KG1 (cell line): ENCODE measurements around the gene CCNY.
A peak's percentile ranks its signal among the peaks of the same experiment; 100 is the strongest.
"Not testable (repeated sequence)": the region's sequence is repeated elsewhere in the genome, so short reads cannot be mapped to it uniquely, and the experiment has no call there.

Source experiments
- DNase-seq: peaks from one replicate; lab custom pipeline; 2025; lab: John Stamatoyannopoulos, UW

Gene CCNY

DNA sequence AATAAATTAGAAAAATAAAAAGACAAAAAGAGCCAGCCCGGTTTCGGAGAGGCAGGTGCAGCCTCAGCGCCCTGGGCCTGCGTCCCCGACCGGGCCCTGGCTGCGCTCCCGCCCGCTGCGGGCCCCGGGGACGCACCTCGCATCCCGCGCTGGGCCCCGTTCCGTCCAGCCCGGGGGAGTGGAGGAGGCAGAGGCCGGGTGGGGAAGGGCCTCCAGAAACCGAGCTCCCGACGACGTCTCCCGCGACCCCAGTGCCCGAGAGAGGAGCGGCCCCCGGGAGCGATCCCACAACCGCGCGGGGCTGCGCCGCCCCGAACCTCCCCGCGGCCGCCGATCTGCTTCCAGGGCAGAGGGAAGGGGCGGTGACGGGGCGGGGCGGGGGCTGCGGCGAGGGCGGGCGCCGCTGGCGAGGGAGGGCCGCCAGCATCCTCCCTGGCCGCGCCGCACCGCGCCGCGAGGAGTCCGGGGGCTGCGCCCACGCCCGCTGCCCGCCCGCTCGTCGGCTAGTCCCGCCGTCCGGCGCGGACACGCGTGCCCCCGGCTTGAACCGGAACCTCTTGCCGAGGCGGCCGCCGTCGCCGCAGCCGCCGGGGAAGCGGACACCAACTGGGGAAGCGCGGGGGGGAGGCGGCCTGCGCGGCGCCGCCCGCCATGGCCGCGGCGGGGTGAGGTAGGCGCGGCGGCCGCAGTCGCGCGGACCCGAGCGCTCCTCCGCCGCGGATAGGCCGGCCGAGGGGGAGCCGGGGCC is at the start of gene CCNY:
Gene CCNY (plus strand): TSS at position 426 of the 748 bp plus-strand sequence. CDS start 545 bp downstream, outside the sequence.
- peak; percentile 24 for DNase-seq

DNA sequence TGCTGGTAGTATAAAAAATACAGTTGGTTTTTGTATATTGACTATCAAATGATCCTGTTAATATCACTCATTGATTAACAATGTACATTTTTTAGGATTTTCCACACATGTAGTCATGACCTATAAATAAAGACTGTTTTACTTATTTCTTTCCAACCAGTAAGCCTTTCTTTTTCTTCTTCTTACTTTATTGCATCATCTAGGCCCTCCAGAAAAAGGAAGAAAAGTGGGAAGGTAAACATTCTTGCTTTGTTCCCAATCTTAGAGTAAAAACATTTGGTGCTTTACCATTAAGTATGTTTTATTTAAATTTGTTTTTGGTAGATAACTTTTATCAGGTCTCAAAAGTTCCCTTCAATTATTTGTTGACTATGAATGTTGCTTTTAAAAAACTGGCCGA is 47.1 kb upstream of the CCNY start:
- no peak for DNase-seq

DNA sequence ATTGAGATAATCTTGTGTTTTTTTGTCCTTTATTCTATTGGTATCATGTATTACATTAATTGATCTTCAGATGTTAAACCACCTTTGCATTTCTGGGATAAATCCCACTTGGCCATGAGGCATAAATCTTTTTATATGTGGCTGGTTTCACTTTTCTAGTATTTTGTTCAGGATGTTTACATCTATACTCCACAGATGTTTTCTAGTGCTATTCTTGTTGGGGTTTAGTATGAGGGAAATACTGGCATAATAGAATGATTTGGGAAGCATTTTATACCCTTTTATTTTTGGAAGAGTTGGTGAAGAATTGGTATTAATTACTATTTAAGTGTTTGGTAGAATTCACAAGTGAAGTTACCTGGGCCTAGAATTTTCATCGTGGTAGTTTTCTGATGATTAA is 41.8 kb upstream of the CCNY start:
- no peak for DNase-seq

DNA sequence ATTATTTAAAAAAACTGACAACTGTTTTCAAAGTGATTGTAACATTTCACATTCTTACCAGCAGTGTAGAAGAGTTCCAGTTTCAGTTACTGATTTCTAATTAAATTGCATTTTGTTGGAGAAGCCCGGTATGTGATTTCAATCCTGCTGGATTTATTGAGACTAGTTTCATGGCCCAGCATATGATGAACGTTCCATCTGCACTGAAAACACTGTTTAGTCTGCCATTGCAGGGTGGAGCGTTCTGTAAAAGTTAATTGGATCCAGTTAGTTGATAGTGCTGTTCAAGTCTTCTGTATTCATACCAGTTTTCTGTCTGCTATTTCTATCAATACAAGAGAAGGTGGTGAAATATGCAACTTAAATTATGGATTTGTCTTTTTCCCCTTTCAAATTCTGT is 37.3 kb upstream of the CCNY start:
- DNase-seq, result no peak

DNA sequence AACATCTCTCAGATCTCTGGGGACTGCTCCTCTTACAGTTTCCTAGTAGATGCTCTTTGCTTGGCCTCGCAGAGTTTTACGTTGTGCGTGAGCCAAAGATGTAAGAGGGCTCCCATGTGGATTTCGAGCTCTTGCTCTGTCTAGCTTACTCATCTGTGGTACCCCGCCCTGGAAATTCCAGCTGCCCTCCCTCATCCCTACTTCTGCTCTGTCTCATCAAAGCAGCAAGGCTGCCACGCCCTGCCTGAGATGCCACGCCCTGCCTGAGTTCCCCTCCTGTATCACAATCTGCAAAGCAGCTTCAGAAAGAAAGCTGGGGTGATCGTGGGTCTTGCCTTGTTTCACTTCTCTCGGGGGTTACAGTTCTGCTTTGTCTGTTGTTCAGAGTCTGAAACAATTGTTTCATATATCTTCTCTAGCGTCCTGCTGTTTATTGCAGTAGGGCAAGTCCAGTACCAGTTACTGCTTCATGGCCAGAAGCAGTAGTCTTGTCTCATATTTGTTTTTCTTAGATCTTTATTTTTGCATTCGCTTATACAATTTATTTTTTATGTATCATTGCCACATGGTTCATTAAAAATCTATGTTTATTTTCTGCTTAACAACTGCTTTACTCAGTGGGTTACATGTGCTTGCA is 36.1 kb upstream of the CCNY start:
- no peak for DNase-seq

DNA sequence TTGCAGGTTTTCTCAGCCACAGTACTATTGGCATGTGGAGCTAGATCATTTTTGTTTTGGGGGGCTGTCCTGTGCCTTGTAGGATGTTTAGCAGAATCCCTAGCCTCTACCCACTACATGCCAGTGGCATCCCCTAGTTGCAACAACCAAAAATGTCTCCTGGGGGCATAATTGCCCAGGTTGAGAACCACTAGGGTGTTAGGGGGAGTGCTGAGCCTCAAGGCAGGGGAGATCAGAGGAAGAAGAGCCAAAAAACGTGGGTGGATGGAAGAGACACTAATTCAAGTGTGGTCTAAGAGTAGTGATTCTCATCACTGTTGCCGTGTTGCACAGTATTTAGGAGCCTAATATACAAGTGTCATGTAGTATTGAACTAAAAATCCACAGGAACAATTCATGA is 31.7 kb upstream of the CCNY start:
- DNase-seq, result no peak

DNA sequence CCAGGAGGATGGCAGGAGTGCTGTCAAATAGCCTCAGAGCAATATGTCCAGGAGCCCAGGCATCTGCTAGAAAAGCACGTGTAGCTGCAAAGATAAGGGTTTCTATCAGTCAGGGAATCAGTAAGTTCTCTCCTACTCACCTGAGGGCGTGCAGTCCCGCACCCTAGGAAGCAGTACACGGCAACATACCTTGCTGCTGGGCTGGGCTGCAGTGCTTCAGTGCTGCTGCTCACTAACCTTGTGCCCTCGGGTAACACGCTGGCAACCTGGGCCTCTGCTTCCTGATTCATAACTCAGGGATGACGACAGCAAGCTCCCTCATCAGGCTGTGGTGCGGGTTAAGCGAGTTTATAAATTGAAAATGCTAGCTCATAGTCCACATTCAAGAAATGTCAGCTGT is 29.5 kb upstream of the CCNY start:
- DNase-seq, result no peak

DNA sequence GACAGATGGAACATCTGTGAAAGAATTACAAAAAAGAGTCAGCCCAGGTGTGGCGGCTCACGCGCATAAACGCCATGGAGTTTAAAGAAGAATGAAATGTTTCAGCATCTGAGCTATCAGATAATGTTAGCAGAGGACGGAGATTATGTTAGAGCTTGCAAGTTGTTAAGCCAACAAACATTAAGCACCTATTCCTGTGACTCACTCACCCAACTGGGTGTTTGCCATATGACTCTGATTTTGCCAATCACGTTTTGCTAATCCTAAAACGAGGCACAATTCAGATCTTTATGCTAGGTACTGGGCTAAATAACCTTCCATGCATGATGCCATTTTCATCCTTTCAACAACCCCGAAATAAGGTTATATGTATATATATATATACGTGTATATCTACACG is 29.0 kb upstream of the CCNY start:
- DNase-seq, result no peak

DNA sequence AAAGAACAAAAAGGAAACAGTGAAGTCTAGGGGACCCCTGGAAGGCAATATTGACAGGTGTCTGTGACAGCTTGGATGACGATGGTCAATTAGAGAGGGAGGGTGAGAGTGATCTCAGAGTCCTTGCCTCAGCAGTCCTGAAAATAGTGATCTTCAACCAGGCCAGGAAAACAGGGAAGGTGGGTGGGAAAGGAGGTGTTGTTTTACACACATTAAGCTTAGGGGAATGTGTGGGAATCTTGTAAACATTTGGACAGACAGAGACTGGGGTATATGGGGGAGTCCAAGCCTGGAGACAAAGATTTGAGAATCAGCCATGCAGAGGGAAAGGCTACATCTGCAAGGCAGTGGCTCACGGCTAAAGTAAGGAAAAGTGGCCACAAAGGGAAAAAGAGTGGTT is 27.5 kb upstream of the CCNY start:
- no peak for DNase-seq

DNA sequence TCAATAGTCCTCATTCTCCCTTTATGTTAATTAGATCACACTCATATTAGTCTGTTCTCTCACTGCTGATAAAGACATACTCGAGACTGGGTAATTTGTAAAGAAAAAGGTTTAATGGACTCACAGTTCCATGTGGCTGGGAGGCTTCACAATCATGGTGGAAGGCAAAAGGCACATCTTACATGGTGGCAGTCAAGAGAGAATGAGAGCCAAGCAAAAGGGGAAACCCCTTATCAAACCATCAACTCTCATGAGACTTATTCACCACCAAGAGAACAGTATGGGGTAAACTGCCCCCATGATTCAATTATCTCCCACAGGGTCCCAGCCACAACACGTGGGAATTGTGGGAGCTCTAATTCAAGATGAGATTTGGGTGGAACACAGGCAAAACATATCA is 22.2 kb upstream of the CCNY start:
- not testable (repeated sequence) for DNase-seq

DNA sequence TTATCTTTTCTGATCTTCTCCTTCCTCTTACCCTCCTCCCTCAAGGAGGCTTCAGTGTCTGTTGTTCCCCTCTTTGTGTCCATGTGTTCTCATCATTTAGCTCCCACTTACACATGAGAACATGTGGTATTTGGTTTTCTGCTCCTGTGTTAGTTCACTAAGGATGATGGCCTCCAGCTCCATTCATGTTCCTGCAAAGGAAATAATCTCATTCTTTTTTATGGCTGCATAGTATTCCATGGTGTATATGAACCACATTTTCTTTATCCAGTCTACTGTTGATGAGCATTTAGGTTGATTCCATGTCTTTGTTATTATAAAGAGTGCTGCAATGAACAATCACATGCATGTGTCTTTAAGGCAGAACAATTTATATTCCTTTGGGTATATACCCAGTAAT is 21.1 kb upstream of the CCNY start:
- DNase-seq, result not testable (repeated sequence)

DNA sequence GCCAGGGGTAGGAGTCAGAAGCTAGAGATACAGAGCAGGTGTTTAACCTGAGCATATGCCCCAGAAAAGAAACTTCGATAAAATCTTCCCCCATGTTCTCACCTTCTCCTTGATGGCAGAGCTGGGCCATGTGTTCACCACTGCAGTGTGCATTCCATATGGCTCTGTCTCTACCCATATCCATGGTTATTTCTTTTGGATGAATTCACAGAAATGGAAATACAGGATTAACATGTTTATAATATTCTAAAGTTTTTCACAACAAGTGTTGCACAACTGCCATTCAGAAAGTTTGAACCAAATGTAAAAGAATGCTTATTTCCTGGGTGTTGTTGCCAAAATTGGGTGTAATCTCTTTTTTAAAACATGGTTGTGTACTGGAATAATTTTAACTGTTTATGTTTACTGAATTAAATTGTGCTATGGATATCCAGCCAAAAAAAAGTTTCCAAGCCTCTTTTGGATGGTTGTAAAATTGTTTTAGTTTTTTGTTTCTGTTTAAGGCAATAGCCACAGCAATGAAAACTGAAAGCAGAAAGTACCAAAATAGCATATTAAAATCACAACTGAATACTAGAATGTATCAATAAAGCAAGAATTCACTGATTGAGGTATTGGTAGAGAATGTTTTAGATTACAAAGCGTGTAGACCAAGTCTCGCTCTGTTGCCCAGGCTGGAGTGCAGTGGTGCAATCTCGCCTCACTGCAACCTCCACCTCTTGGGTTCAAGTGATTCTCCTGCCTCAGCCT is 19.9 kb upstream of the CCNY start:
- no peak for DNase-seq

DNA sequence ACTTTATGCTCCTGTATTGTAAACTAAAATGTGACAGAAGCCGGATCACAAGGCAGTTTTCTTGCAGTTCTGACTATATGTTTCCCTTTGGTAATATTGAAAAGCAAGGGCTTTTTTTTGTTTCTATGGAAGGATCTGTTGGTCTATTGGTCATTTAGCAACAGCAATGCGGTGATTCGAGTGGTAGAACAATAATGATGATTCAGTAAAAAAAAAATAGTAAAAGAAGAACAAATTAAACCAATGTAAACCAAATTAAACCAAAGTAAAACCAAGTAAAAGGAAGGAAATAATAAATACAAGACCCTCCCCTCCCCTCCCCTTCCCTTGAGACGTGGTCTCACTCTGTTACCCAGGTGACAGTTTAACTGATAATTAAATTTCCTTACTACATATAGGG is 17.8 kb upstream of the CCNY start:
- DNase-seq, result no peak

DNA sequence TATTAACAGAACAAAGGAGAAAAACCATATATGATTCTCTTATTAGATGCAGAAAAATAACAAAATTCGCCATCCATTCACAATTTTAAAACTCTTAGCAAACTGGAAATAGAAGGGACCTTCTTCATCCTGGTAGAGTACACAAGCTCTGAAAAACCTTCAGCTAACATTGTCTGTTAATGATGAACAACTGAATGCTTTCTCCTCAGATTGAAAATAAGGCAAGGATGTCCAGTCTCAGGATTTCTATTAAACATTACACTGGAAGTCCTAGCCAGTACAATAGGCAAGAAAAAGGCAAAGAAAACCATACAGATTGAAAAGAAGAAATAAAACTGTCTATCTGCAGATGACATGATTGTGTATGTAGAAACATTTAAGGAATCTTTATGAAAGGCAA is 16.0 kb upstream of the CCNY start:
- no peak for DNase-seq

DNA sequence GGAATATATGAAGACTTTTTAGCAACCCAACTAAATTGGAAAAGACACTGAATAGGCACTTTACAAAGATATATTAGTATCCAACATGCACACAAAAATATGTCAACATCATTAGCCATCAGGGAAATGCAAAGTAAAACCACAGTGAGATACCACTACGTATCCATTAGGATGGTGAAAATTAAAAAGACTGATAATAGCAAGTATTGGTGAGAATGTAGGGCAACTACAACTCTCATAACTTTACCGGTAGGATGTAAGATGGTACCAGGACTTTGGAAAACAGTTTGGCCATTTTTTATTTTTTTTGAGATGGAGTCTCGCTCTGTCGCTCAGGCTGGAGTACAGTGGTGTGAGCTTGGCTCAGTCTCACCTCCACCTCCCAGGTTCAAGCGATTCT is 13.7 kb upstream of the CCNY start:
- no peak for DNase-seq

DNA sequence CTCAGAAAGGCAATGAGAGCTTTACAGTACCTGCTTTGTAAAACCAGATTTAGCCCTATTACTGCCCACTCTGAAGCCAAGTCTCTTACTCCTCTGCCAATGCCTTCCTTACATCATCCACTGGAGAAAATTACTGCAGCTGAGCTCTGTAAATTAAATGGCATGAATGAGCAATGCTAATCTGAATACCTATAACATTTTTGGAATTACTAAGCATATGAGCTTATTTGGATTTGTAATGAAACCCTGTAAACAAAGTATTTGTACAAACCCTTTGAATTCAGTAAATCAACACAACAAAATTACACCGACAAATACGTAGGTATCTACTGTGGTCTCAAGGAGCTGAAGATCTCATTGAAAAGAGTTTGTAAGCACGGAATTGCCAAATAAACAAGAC is 12.1 kb upstream of the CCNY start:
- DNase-seq, result no peak

DNA sequence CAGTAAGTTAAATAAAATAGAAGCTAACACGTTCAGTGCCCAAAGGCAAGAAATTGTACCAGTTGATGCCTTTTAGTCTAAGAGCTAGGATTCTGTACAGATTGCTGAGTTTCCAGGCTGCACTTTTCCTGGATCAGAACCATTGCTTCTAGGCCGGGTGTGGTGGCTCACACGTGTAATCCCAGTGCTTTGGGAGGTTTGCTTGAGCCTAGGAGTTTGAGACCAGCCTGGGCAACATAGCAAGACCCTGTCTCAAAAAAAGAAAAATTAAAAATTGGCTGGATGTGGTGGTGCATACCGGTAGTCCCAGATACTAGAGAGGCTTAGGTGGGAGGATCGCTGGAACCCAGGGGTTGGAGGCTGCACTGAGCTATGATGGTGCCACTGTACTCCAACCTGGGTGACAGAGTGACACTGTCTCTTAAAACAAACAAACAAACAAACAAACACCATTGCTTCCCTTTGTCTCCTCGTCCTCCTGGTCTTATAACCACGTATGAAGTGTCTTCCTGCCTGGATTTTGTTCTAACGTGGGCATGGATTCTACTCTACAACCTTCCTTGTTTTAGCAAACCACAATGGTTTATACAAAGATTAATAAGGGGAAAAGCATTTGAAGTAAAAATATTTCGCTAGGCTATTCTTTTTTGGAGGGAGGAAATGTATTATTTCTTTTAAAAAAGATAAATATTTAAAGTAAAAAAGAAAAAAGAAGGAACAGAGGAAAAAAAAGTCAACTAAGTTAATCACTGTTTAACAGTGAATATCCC is 9.7 kb upstream of the CCNY start:
- no peak for DNase-seq

DNA sequence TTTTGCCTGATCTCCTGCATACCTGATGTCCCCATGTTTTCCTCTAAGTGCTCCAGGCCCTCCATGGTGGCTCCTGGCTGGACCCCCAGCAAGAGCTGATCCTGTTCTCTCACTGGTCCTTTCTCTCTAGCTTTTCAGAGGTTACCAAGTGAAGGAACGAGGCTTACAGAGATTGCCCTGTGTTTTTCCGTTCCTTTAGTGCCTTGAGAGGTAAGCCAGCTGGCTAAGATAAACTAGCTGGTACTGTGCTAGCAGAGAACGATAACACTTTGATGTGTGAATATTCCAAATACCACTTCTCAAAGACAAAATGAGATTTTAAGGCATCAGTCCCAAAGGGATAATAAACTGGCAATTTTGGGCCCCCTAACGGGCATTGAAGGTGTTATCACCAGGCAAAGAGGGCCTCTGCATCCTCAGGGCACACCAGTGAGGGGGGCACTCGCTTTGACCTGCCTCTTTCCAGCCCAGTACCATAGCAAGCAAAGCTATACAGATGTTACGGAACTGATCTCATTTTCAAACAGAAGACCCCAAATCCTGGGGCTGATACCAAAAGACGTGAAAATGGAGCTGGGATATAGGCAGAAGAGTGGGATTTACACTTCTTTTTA is 8.4 kb upstream of the CCNY start:
- DNase-seq, result no peak

DNA sequence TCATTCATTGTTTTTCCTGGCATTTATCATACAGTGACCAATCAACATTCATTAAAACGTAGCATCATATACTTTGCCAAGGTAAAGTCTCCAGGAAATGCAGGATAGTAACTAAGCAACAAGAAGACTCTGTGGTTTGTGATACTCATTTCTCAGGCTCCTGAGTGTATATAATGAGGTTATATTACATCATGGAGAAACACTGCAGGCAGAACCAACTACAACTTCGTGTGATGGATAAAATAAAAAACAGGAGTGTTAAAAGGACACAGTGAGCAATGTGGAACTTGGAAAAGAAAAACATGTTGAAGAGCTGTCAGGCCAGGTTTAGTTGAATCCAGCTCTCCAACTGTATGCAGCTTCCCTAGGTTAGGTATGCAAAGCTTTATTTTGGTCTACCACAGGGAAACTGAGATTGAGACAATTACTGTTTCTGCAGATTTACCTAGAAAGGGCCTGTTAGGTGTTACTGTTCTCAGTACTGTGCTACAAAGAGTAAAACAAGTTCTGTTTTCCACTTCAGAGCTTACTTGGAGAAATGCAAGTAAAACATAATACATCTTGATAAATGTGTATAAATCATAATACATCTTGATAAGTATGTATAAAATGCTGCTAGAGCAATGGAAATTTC is 7.8 kb upstream of the CCNY start:
- DNase-seq, result no peak

DNA sequence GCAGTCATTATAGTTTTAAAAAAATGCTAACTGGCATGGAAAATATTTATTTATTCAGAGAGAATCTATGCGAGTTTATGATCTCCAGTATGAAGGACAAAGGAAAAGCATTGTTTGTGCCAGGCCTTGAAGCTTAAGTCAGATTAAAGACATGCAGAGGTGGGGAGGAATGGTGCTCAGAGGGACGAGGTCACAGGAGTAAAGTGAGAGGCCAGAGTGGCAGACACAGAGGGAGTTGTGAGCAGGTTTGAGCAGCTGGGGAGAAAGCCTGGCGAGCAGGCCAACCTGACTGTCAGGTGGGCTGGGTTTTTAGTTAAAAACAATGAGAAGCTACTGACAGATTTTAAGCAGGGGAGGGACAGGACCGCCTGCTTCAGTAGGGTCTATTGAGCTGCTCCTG is 6.8 kb upstream of the CCNY start:
- DNase-seq, result no peak

DNA sequence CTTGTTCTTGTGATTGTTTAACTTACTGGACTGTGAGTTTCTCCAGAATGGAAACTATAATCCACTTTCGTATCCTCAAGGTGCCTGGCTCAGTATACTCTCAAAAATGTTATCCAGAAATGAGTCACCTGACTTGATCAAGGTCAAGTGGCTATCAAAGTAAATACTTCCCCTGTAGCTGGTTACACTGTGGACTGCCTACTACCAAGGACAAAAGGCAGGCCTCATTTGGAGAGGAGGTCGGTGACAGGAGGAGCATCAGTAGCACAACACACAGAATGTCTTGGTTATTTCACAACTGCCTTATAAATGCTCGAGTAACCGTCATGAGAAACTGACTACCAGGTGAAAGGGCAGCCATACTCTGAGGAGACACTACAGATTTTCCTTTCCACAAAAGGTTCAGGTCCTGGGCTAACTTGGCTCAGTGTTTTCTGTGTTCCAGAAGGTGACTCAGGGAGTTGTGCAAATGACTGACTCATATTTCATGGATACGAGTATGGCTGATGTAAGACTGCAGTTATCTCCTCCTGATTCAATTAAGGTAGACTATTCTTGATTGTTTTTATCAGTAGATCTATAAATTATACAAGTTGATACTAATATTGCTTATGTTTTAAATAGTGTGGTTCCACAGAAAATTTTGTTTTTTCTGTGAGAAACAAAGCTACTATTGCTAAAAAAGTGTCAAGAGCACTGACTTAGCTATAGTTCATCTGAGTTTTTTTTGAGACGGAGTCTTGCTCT is 4.2 kb upstream of the CCNY start:
- DNase-seq, result no peak
